ENCODE data around the gene CDC7. TPM values are rescaled to one million over a fixed set of nuclear protein-coding genes. Genes with fewer than 3 reads are reported as not detected.

The CDC7 gene
- polyA plus RNA-seq, 1 donor from 2014 or later = 34.6 TPM

DNA sequence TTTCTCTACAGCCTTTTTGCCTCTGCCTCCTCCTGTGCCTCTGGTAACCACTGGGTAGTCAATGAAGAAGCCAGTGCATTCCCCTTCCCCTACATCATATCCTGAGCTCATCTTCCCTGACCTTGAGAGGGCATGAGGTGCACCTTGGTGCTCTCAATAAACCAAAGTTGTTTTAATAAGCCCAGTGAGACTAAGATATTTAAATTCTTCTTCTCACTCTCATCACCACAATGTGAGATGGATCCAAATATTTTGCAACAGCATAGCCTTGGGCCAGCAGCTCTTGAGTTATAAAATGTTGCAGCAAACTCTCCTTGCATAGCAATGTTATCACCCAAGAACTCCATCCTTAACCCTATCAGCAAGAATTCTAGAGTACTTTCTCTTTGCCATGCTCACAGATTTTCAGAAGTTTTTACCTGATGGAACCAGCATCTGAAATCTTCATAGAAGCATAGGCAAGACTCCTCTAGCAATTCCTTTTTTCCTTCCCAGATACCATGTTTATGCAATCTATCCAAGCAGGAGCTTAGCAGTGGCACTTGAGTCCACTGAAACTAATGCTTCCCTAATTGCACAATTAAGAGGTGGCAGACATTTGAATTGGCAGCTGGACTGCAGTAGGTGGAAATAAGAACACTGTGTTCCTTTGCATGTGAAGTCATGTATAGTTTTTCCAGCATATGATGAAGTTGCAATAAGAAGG, 36.8 kb downstream of the CDC7 start:
- Histone ChIP-seq H3F3A (ENCODE audit: insufficient read depth, low read length, poor library complexity, severe bottlenecking) (no peaks in the 10 kb centered on the region), H3K4me2 (ENCODE audit: low read length) (no peak overlapping the region), H3K27me3 (ENCODE audit: insufficient read depth, low read depth, low read length) (no peaks in the 10 kb centered on the region), H3K27ac (ENCODE audit: low read length) (no peak overlapping the region), H3K9me2 (ENCODE audit: insufficient read depth, low read length) (no peaks in the 10 kb centered on the region), H3K36me3 (ENCODE audit: insufficient read depth, low read length) (no peaks in the 10 kb centered on the region), H4K20me1 (ENCODE audit: insufficient read depth) (no peaks in the 10 kb centered on the region), H3K79me2 (replicated peaks; ENCODE audit: insufficient read depth, low read length) (no peaks in the 10 kb centered on the region), H2AFZ (ENCODE audit: low read depth, low read length) (no peak overlapping the region), H3K4me3 (ENCODE audit: low read length) (no peak overlapping the region), H3K9me3 (ENCODE audit: low read length) (no peaks in the 10 kb centered on the region), H3K9ac (ENCODE audit: low read length) (no peak overlapping the region)
- TF ChIP-seq RAD21 (conservative IDR thresholded peaks at IDR 0.05) (no peak), EP300 (conservative IDR thresholded peaks at IDR 0.05; ENCODE audit: poor library complexity, severe bottlenecking) (no peak), POLR2AphosphoS5 (IDR thresholded peaks at IDR 0.05) (no peak), TAF1 (IDR thresholded peaks at IDR 0.05; ENCODE audit: low read depth) (no peak), SMC3 (conservative IDR thresholded peaks at IDR 0.05; ENCODE audit: poor library complexity) (no peak)

DNA sequence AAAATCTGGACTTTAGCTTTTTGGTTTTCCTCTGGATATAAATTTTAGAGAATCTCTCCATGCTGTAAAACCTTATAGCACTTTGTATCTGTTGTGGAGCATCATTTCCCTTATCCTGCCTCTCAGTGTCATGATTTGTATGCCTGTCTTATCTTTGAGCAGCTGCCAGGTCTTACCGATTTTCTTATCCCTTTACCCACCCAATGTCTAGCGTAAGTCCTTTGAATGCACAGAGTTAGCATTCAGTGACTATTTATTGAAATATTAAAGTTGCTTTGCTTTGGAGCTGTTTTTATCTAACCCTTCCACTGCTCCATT, 37.3 kb downstream of the CDC7 start:
- no peak overlapping the region for H2AFZ ChIP-seq (ENCODE audit: low read depth, low read length)
- no peaks in the 10 kb centered on the region for H3K9me3 ChIP-seq (ENCODE audit: low read length)
- H3K79me2 ChIP-seq (replicated peaks; ENCODE audit: insufficient read depth, low read length) = no peaks in the 10 kb centered on the region
- TF ChIP-seq EP300 (conservative IDR thresholded peaks at IDR 0.05; ENCODE audit: poor library complexity, severe bottlenecking) = no peak
- no peak for TF ChIP-seq EZH2 (IDR thresholded peaks at IDR 0.05; ENCODE audit: borderline replicate concordance, insufficient read depth, low read length, poor library complexity, severe bottlenecking)
- TF ChIP-seq CTCF (IDR thresholded peaks at IDR 0.05; ENCODE audit: poor library complexity, severe bottlenecking) = no peak
- TF ChIP-seq TAF1 (IDR thresholded peaks at IDR 0.05; ENCODE audit: low read depth) = no peak
- TF ChIP-seq POLR2AphosphoS5 (IDR thresholded peaks at IDR 0.05) = no peak
- TF ChIP-seq RAD21 (conservative IDR thresholded peaks at IDR 0.05) = no peak
- TF ChIP-seq SMC3 (conservative IDR thresholded peaks at IDR 0.05; ENCODE audit: poor library complexity) = no peak
- TF ChIP-seq MXI1 (conservative IDR thresholded peaks at IDR 0.05; ENCODE audit: poor library complexity, severe bottlenecking) = no peak
- TF ChIP-seq REST (IDR thresholded peaks at IDR 0.05; ENCODE audit: borderline replicate concordance) = no peak
- no peaks in the 10 kb centered on the region for H3K27me3 ChIP-seq (ENCODE audit: insufficient read depth, low read depth, low read length)
- no peaks in the 10 kb centered on the region for H3K36me3 ChIP-seq (ENCODE audit: insufficient read depth, low read length)
- no peak overlapping the region for H3K4me3 ChIP-seq (ENCODE audit: low read length)
- no peak overlapping the region for H3K4me2 ChIP-seq (ENCODE audit: low read length)
- no peak overlapping the region for H3K27ac ChIP-seq (ENCODE audit: low read length)
- H4K20me1 ChIP-seq (ENCODE audit: insufficient read depth) = no peaks in the 10 kb centered on the region
- no peaks in the 10 kb centered on the region for H3F3A ChIP-seq (ENCODE audit: insufficient read depth, low read length, poor library complexity, severe bottlenecking)
- no peaks in the 10 kb centered on the region for H3K9me2 ChIP-seq (ENCODE audit: insufficient read depth, low read length)
- H3K9ac ChIP-seq (ENCODE audit: low read length) = no peak overlapping the region

All from neural cell (in vitro differentiated cells).